ENCODE results near the gene REST.

GRCh38 chr4:56990109-56990905, 82.6 kb downstream of the REST start:
- TF ChIP-seq CTCF (IDR thresholded peaks at IDR 0.05), result no peak
- TF ChIP-seq TCF7L2 (IDR thresholded peaks at IDR 0.05; ENCODE audit: low read depth, low read length), result no peak
- no peak for TF ChIP-seq REST (IDR thresholded peaks at IDR 0.05; ENCODE audit: insufficient read depth in 1 of 2, low read depth in 2 of 2, low read length in 1 of 2)
- no peak for TF ChIP-seq POLR2AphosphoS5 (IDR thresholded peaks at IDR 0.05; ENCODE audit: low read depth, low read length)

Data from Panc1 (cell line).